GM19463 (cell line): ENCODE data around the gene ECPAS.
"Not testable (repeated sequence)": the region's sequence is repeated elsewhere in the genome, so short reads cannot be mapped to it uniquely, and the experiment has no call there.

Source experiments
- ATAC-seq: cut with Tn5 transposase; IDR thresholded peaks from one replicate; pipeline ENCODE4 v1.9.1; 2021; ENCODE audit warnings: mild to moderate bottlenecking, moderate library complexity; ENCODE audit not compliant: unreplicated experiment

ECPAS gene

DNA sequence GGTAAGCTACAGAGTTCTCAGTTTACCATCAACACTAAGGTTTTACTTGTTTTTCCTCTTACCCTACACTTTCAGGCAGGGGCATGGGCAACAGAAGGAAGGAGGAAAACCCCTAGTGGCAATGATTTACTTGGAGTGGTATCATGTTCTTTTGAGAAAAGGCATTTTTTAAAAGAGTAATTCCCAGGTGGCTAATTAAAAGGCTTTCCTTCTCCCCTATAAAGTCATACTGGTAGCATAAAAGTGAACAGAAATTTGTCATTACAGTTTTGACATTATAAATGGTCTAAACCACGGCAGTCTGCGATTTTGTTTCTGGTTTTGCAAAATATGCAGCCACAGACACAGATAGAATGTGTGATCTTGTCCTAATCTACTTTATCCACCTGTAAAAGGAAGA, 123.3 kb downstream of the ECPAS start:
- peak; percentile 67 for ATAC-seq

DNA sequence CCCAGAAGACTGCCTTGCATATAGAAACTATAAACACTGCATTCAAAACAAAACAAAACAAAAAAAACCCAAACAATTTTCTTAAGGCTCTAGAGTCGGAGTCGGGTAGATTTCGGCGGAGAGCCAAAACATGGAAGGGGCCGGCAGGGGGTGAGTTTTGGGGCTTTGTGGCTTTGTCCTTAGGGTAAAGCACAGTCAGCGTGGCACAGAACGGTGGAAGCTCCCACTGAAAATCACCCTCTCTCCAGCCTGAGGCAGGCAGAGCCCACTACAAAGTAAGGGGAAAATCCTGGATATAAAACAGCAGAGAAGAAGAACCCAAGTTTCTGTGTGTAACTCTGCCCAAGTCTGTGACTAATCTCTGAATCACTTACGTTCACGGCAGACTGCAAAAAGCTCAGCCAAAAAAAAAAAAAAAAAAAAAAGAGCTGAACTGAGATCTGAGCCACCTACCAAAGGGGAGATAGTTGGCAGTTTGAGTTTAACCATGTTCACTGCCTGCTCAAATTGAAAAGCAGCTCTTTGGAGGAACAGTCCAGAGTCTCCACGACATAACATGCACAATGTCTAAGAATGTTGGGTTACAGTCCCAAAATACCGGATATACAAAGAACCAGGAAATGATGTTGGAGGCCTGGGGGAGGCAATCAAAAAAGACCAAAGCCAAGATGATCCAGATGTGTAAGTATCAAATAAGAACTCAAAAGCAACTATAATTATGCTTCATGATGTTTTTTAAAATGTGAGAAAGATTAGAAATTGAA, 127.5 kb downstream of the ECPAS start:
- no peak for ATAC-seq

DNA sequence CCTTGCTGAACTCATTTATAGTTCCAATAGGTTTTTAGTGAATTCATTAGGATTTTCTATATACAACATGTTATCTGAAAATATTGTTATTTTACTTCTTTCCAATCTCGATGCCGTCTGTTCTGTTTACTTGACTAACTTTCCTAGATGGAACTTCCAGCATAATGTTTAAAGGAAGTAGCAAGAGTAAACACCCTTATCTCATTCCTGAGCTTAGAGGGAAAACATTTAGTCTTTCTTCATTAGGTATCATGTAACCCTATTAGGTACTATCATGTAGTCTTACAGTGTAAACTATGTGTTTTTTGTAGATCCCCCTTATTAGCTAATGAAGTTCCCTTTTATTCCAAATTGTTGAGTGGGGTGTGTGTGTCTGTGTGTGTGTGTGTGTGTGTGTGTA, 131.6 kb downstream of the ECPAS start:
- ATAC-seq: no peak

DNA sequence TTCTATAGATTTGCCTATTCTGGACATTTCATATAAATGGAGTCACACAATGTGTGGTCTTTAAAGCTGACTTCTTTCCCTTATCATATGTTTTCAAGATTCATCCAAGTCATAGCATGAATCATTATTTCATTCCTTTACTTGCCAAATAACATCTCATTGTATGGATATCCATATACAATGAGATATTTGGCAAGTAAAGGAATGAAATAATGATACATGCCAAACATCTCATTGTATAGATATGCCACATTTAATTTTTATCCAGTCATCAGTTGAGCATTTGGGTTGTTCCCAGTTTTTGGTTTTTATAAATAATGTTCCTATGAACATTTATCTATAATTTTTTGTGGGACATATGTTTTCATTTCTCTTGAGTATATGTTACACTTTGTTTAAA, 133.6 kb downstream of the ECPAS start:
- ATAC-seq: no peak

DNA sequence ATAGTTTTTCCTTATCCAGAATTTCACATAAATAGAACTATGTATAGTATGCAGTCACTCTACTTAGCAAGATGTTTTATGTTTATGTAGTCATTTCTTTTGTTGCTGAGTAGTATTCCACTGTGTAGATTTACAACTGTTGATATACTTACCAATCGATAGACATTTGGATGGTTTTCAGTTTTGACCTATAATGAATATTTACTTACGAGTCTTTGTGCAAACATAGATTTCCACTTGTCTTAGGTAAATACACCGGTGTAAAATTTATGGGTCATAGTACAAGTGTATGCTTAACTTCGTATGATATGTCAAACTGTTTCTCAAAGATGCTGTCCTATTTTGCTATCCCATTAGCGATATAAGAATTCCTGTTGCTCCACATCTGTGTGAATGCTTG, 134.4 kb downstream of the ECPAS start:
- no peak for ATAC-seq

DNA sequence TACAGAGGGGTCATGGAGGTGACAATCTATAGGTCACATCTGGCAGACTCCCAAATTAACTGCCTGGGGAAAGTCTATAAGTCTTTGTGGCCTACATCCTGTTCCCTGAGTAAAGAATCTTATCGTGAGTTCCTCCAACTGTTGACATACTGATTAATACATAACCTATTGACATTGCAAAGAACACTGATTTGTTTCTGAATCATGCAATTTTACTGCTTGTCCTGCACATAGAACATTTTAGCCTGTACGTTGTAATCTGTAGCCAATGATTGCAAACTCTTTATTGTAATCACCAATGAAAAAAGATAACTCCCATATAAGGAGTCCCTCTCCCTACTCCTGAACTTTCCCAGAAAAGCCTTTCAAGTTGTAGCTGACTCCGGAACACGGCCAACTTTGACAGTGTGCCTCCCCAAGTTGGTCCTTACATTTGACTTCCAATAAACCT, 135.3 kb downstream of the ECPAS start:
- ATAC-seq: no peak

DNA sequence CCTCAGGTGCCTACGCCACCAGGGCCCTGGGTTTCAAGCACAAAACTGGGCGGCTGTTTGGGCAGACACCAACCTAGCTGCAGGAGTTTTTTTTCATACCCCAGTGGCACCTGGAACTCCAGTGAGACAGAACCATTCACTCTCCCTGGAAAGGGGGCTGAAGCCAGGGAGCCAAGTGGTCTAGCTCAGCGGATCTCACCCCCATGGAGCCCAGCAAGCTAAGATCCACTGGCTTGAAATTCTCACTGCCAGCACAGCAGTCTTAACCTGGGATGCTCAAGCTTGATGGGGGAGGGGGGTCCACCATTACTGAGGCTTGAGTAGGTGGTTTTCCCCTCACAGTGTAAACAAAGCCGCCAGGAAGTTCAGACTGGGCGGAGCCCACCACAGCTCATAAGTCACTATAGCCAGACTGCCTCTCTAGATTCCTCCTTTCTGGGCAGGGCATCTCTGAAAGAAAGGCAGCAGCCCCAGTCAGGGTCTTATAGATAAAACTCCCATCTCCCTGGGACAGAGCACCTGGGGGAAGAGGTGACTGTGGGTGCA, 149.8 kb downstream of the ECPAS start:
- not testable (repeated sequence) for ATAC-seq

DNA sequence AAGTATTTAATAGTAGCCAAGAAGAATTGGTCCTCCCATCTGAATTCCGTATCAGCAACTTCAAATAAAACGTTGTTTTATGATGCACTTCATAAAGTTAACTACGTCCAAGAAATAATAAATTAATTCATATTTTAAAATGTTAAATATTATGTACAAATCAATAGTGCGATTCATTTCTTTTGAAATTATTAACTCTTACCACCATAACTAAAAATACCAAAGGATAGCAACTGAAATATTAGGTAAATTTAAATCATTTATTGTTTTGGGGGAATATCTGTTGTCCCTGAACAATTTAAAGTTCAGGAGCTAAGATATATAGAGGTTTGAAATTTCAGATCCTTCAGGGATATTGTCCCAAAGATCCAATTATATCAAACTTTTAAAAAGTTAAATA, 154.1 kb downstream of the ECPAS start, which contains the start of gene OR2K2:
OR2K2 (minus strand) TSS at position 101 of the 400 bp plus-strand sequence. CDS start 1,791 bp downstream, outside the sequence.
- no peak for ATAC-seq

DNA sequence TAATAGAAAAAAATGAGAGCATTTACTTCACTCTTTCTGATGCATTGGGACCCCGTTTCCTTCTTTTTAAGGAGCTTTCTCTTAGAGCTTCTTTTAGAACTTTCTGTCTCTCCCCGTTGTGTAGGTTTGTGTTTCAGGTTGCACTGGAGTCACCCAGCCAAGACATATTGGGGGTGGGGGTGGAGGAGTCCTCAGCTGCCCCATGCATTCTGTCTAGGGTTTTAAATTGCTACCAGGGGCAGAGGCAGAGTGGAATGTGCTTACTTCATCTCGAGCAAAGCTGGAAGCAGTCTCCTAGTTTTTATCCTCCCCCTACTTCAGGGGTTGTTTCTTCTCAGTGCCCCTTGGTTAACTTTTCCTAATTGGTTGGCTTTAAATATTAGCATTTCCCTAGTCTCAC, 163.6 kb downstream of the ECPAS start:
- ATAC-seq: no peak

DNA sequence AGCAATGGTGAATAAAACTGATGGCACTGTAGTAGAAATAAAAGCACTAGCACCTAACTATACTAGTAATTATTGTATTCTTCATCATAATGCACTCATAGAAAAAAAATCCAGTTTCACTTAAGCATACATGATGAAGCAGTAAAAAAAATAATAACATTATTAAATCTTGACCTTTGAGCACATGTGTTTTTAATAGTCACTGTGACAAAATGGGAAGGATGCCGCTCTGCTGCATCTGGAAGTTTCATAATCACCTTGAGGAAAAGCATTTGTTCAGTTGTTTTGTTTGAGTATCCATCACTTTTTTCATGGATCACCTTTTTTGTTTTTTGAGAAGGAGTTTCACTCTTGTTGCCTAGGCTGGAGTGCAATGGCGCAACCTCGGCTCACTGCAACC, 167.4 kb downstream of the ECPAS start:
- no peak for ATAC-seq
